T-helper 1 cell treated with Interleukin-12 subunit alpha and Interleukin-12 subunit beta and Interleukin-4 antibody, amounts not matched to agents 30 μg/mL and 1 μg/mL, for 36 hours (primary cell): ENCODE results near the gene CMTM3.
"Not testable (repeated sequence)": the region's sequence is repeated elsewhere in the genome, so short reads cannot be mapped to it uniquely, and the experiment has no call there.

Experiments
- H3K27ac Mint-ChIP-seq: one replicate; pipeline ENCODE4 v1.8.0; 2021; ENCODE audit warnings: mild to moderate bottlenecking, mixed read lengths
- H3K27me3 Mint-ChIP-seq: one replicate; pipeline ENCODE4 v1.8.0; 2021; ENCODE audit warnings: low read depth, mixed read lengths
- H3K36me3 Mint-ChIP-seq: one replicate; pipeline ENCODE4 v1.8.0; 2021; ENCODE audit warnings: low read depth, mixed read lengths
- H3K4me1 Mint-ChIP-seq: one replicate; pipeline ENCODE4 v1.8.0; 2021; ENCODE audit warnings: low read depth, mixed read lengths
- H3K4me3 Mint-ChIP-seq: one replicate; pipeline ENCODE4 v1.8.0; 2021; ENCODE audit warnings: mild to moderate bottlenecking, moderate library complexity, mixed read lengths
- H3K9me3 Mint-ChIP-seq: one replicate; pipeline ENCODE4 v1.8.0; 2021; ENCODE audit warnings: mixed read lengths

Gene CMTM3

GRCh38 chr16:66594739-66595138 lies 9.8 kb upstream of the CMTM3 start:
- H3K27ac Mint-ChIP-seq, result no peak overlapping the region
- no peaks in the 10 kb centered on the region for H3K36me3 Mint-ChIP-seq
- peaks cover 3% of the 10 kb centered on the region for H3K27me3 Mint-ChIP-seq
- no peak overlapping the region for H3K4me3 Mint-ChIP-seq
- H3K4me1 Mint-ChIP-seq, result peaks cover 38% of the 10 kb centered on the region
- peaks cover 5% of the 10 kb centered on the region for H3K9me3 Mint-ChIP-seq

- H3K4me3 Mint-ChIP-seq, H3K27me3 Mint-ChIP-seq, H3K36me3 Mint-ChIP-seq: not testable (repeated sequence)
- H3K27ac Mint-ChIP-seq, result peak overlapping the region; percentile 72
- H3K4me1 Mint-ChIP-seq, result peaks cover 37% of the 10 kb centered on the region
- peaks cover 12% of the 10 kb centered on the region for H3K9me3 Mint-ChIP-seq
Measured at GRCh38 chr16:66596559-66596958, 7.9 kb upstream of the CMTM3 start.

- Mint-ChIP-seq H3K4me3 (peak overlapping the region; percentile 57), H3K27ac (peak overlapping the region; percentile 87), H3K4me1 (peaks cover 35% of the 10 kb centered on the region), H3K36me3 (peaks cover 6% of the 10 kb centered on the region), H3K9me3 (peaks cover 12% of the 10 kb centered on the region), H3K27me3 (no peaks in the 10 kb centered on the region)
Measured at GRCh38 chr16:66596986-66597848, 7.3 kb upstream of the CMTM3 start.

GRCh38 chr16:66598111-66598510 lies 6.4 kb upstream of the CMTM3 start:
- Mint-ChIP-seq H3K9me3 (peaks cover 12% of the 10 kb centered on the region), H3K27ac (peak overlapping the region; percentile 75), H3K4me3 (no peak overlapping the region), H3K4me1 (peaks cover 39% of the 10 kb centered on the region), H3K27me3 (no peaks in the 10 kb centered on the region), H3K36me3 (peaks cover 6% of the 10 kb centered on the region)

- H3K27ac Mint-ChIP-seq, result peak overlapping the region; percentile 57
- peaks cover 8% of the 10 kb centered on the region for H3K9me3 Mint-ChIP-seq
- H3K4me1 Mint-ChIP-seq, result peaks cover 45% of the 10 kb centered on the region
- peaks cover 9% of the 10 kb centered on the region for H3K36me3 Mint-ChIP-seq
- H3K27me3 Mint-ChIP-seq, result no peaks in the 10 kb centered on the region
- H3K4me3 Mint-ChIP-seq, result no peak overlapping the region
Measured at GRCh38 chr16:66599726-66600125, 4.8 kb upstream of the CMTM3 start.

- Mint-ChIP-seq H3K4me1 (peaks cover 42% of the 10 kb centered on the region), H3K27me3 (no peaks in the 10 kb centered on the region), H3K4me3 (no peak overlapping the region), H3K27ac (no peak overlapping the region), H3K36me3 (peaks cover 9% of the 10 kb centered on the region), H3K9me3 (peaks cover 8% of the 10 kb centered on the region)
Measured at GRCh38 chr16:66600477-66600876, 4.0 kb upstream of the CMTM3 start.

GRCh38 chr16:66601471-66601870 lies 3.0 kb upstream of the CMTM3 start:
- H3K36me3 Mint-ChIP-seq, result peaks cover 11% of the 10 kb centered on the region
- H3K27me3 Mint-ChIP-seq, result no peaks in the 10 kb centered on the region
- H3K4me1 Mint-ChIP-seq, result peaks cover 47% of the 10 kb centered on the region
- H3K4me3 Mint-ChIP-seq, result no peak overlapping the region
- H3K27ac Mint-ChIP-seq, result no peak overlapping the region
- H3K9me3 Mint-ChIP-seq, result peaks cover 8% of the 10 kb centered on the region

GRCh38 chr16:66603537-66604375 lies 748 bp upstream of the CMTM3 start:
- H3K36me3 Mint-ChIP-seq, result peaks cover 16% of the 10 kb centered on the region
- H3K4me1 Mint-ChIP-seq, result peaks cover 47% of the 10 kb centered on the region
- no peaks in the 10 kb centered on the region for H3K27me3 Mint-ChIP-seq
- peaks cover 8% of the 10 kb centered on the region for H3K9me3 Mint-ChIP-seq
- H3K4me3 Mint-ChIP-seq, result peak overlapping the region; percentile 89
- peak overlapping the region; percentile 96 for H3K27ac Mint-ChIP-seq

- peaks cover 24% of the 10 kb centered on the region for H3K36me3 Mint-ChIP-seq
- H3K27ac Mint-ChIP-seq, result peak overlapping the region; percentile 45
- H3K27me3 Mint-ChIP-seq, result no peaks in the 10 kb centered on the region
- peaks cover 8% of the 10 kb centered on the region for H3K9me3 Mint-ChIP-seq
- H3K4me3 Mint-ChIP-seq, result peak overlapping the region; percentile 87
- peaks cover 38% of the 10 kb centered on the region for H3K4me1 Mint-ChIP-seq
Measured at GRCh38 chr16:66605177-66605978, 874 bp downstream of the CMTM3 start.

- Mint-ChIP-seq H3K9me3 (peaks cover under 1% of the 10 kb centered on the region), H3K36me3 (peaks cover 25% of the 10 kb centered on the region), H3K4me3 (peak overlapping the region; percentile 87), H3K27ac (peak overlapping the region; percentile 89), H3K4me1 (peaks cover 32% of the 10 kb centered on the region), H3K27me3 (no peaks in the 10 kb centered on the region)
Measured at GRCh38 chr16:66605979-66606751, 1.7 kb downstream of the CMTM3 start.

- H3K4me3 Mint-ChIP-seq, result peak overlapping the region; percentile 48
- no peaks in the 10 kb centered on the region for H3K9me3 Mint-ChIP-seq
- H3K36me3 Mint-ChIP-seq, result peaks cover 30% of the 10 kb centered on the region
- no peaks in the 10 kb centered on the region for H3K27me3 Mint-ChIP-seq
- peaks cover 27% of the 10 kb centered on the region for H3K4me1 Mint-ChIP-seq
- peak overlapping the region; percentile 41 for H3K27ac Mint-ChIP-seq
Measured at GRCh38 chr16:66608241-66609138, 4.0 kb downstream of the CMTM3 start.

GRCh38 chr16:66609139-66609510 lies 4.6 kb downstream of the CMTM3 start:
- Mint-ChIP-seq H3K4me3 (no peak overlapping the region), H3K36me3 (peaks cover 26% of the 10 kb centered on the region), H3K27ac (no peak overlapping the region), H3K9me3 (no peaks in the 10 kb centered on the region), H3K27me3 (no peaks in the 10 kb centered on the region), H3K4me1 (peaks cover 22% of the 10 kb centered on the region)
